H9 (cell line): ENCODE data around the gene LAMA3. TPM values are rescaled to one million over a fixed set of nuclear protein-coding genes. Genes with fewer than 3 reads are reported as not detected.

Experiments used
- DNase-seq: peaks from one replicate; pipeline ENCODE4 v3.0.0-alpha.2; 2017
- H2AFZ ChIP-seq: one replicate; pipeline ENCODE4 v1.6.1; 2013; ENCODE audit warnings: mild to moderate bottlenecking, low read length, control low read depth, moderate library complexity
- H2AK5ac ChIP-seq: 2 replicates; pipeline ENCODE4 v1.6.1; 2013; ENCODE audit warnings: low read length, control low read depth, mixed read lengths; ENCODE audit not compliant: insufficient read length
- H2BK120ac ChIP-seq: one replicate; pipeline ENCODE4 v1.6.1; 2013; ENCODE audit warnings: low read depth, mild to moderate bottlenecking, low read length, control low read depth, inconsistent platforms; ENCODE audit not compliant: poor library complexity, severe bottlenecking
- H2BK12ac ChIP-seq: 2 replicates; pipeline ENCODE4 v1.6.1; 2013; ENCODE audit warnings: low read length, control low read depth, mixed read lengths, low read depth; ENCODE audit not compliant: insufficient read length
- H2BK15ac ChIP-seq: 2 replicates; pipeline ENCODE4 v1.6.1; 2013; ENCODE audit warnings: low read depth, low read length, control low read depth
- H2BK20ac ChIP-seq: one replicate; pipeline ENCODE4 v1.6.1; 2013; ENCODE audit warnings: low read depth, mild to moderate bottlenecking, low read length, control low read depth, inconsistent platforms; ENCODE audit not compliant: poor library complexity, severe bottlenecking
- H2BK5ac ChIP-seq: 2 replicates; pipeline ENCODE4 v1.6.1; 2013; ENCODE audit warnings: low read length, control low read depth, mixed read lengths; ENCODE audit not compliant: insufficient read length
- H3K14ac ChIP-seq: 2 replicates; pipeline ENCODE4 v1.6.1; 2013; ENCODE audit warnings: low read length, control low read depth; ENCODE audit not compliant: insufficient read depth
- H3K18ac ChIP-seq: 2 replicates; pipeline ENCODE4 v1.6.1; 2013; ENCODE audit warnings: low read depth, mild to moderate bottlenecking, mixed read lengths, low read length, control low read depth; ENCODE audit not compliant: insufficient read length
- H3K23ac ChIP-seq: 2 replicates; pipeline ENCODE4 v1.6.1; 2013; ENCODE audit warnings: low read length, control low read depth, mixed read lengths, low read depth; ENCODE audit not compliant: insufficient read length
- H3K23me2 ChIP-seq: 2 replicates; pipeline ENCODE4 v1.6.1; 2013; ENCODE audit warnings: low read depth, mild to moderate bottlenecking, mixed read lengths, low read length, control low read depth; ENCODE audit not compliant: insufficient read length, poor library complexity, severe bottlenecking
- H3K27ac ChIP-seq: 2 replicates; pipeline ENCODE4 v1.5.1; 2013; ENCODE audit warnings: low read length, control low read depth, mixed read lengths, low read depth; ENCODE audit not compliant: insufficient read length
- H3K27me3 ChIP-seq: 2 replicates; pipeline ENCODE4 v1.6.1; 2013; ENCODE audit warnings: low read length, control low read depth, inconsistent platforms; ENCODE audit not compliant: insufficient read depth
- H3K4ac ChIP-seq: 2 replicates; pipeline ENCODE4 v1.6.1; 2013; ENCODE audit warnings: low read depth, mild to moderate bottlenecking, control low read depth, inconsistent platforms, low read length, moderate library complexity
- H3K4me1 ChIP-seq: 2 replicates; pipeline ENCODE4 v1.6.1; 2013; ENCODE audit warnings: low read length, control low read depth, inconsistent platforms; ENCODE audit not compliant: insufficient read depth
- H3K4me2 ChIP-seq: 2 replicates; pipeline ENCODE4 v1.6.1; 2013; ENCODE audit warnings: low read length, control low read depth, mixed read lengths; ENCODE audit not compliant: insufficient read length, insufficient read depth
- H3K56ac ChIP-seq: 2 replicates; pipeline ENCODE4 v1.6.1; 2013; ENCODE audit warnings: low read depth, mild to moderate bottlenecking, mixed read lengths, low read length, control low read depth; ENCODE audit not compliant: insufficient read length
- H3K79me1 ChIP-seq: 2 replicates; pipeline ENCODE4 v1.6.1; 2013; ENCODE audit warnings: low read depth, mild to moderate bottlenecking, moderate library complexity, low read length, control low read depth, inconsistent platforms; ENCODE audit not compliant: insufficient read depth, poor library complexity, severe bottlenecking
- H3K79me2 ChIP-seq: 2 replicates; pipeline ENCODE4 v1.6.1; 2013; ENCODE audit warnings: low read length, control low read depth, inconsistent platforms; ENCODE audit not compliant: insufficient read depth
- H3K9ac ChIP-seq: 2 replicates; pipeline ENCODE4 v1.6.1; 2013; ENCODE audit warnings: low read length, control low read depth, mixed read lengths; ENCODE audit not compliant: insufficient read length; ENCODE audit errors: extremely low read depth
- H3K9me3 ChIP-seq: one replicate; pipeline ENCODE4 v1.6.1; 2013; ENCODE audit warnings: low read depth, low read length, inconsistent platforms; ENCODE audit not compliant: control insufficient read depth
- H3T11ph ChIP-seq: one replicate; pipeline ENCODE4 v1.6.1; 2013; ENCODE audit warnings: mild to moderate bottlenecking, low read length, control low read depth, inconsistent platforms
- H4K20me1 ChIP-seq: one replicate; pipeline ENCODE4 v1.6.1; 2013; ENCODE audit not compliant: control insufficient read depth, insufficient read length, insufficient read depth
- H4K5ac ChIP-seq: 2 replicates; pipeline ENCODE4 v1.6.1; 2013; ENCODE audit warnings: low read depth, mild to moderate bottlenecking, mixed read lengths, low read length, control low read depth; ENCODE audit not compliant: insufficient read length
- H4K8ac ChIP-seq: replicated peaks from 2 replicates; pipeline ENCODE4 v1.6.1; 2013; ENCODE audit warnings: low read length, control low read depth, mixed read lengths, low read depth; ENCODE audit not compliant: insufficient read length
- H4K91ac ChIP-seq: 2 replicates; pipeline ENCODE4 v1.6.1; 2013; ENCODE audit warnings: low read depth, mild to moderate bottlenecking, moderate library complexity, mixed read lengths, low read length, control low read depth; ENCODE audit not compliant: insufficient read length
- H3K27ac Mint-ChIP-seq, 3 experiments: 2 replicates in 2 of 3; 3 replicates in 1 of 3; pipeline ENCODE4 v1.8.0; 2020 to 2021; ENCODE audit warnings: mixed read lengths in 3 of 3, mild to moderate bottlenecking in 1 of 3, moderate library complexity in 1 of 3
- H3K27me3 Mint-ChIP-seq: 2 replicates; pipeline ENCODE4 v1.8.0; 2021; ENCODE audit warnings: low read depth, mild to moderate bottlenecking, moderate library complexity, mixed read lengths
- H3K36me3 Mint-ChIP-seq, 3 experiments: 2 replicates in 2 of 3; 3 replicates in 1 of 3; pipeline ENCODE4 v1.8.0; 2020 to 2021; ENCODE audit warnings: low read depth in 3 of 3, mixed read lengths in 3 of 3; ENCODE audit not compliant: insufficient read depth in 1 of 3
- H3K4me1 Mint-ChIP-seq, 2 experiments: 2 replicates each; pipeline ENCODE4 v1.8.0; 2020; ENCODE audit warnings: mixed read lengths in 2 of 2
- H3K4me3 Mint-ChIP-seq, 2 experiments: 2 replicates in 1 of 2; 3 replicates in 1 of 2; pipeline ENCODE4 v1.8.0; 2020 to 2021; ENCODE audit warnings: mild to moderate bottlenecking in 2 of 2, mixed read lengths in 2 of 2, moderate library complexity in 1 of 2
- H3K9me3 Mint-ChIP-seq, 2 experiments: 2 replicates in 1 of 2; 3 replicates in 1 of 2; pipeline ENCODE4 v1.8.0; 2020; ENCODE audit warnings: mild to moderate bottlenecking in 2 of 2, mixed read lengths in 2 of 2, moderate library complexity in 1 of 2
- WGBS: extraction: QIAGEN DNeasy Blood & Tissue Kit; methylation state at CpG from one replicate; pipeline ENCODE4 v1.1.7; 2013; ENCODE audit warnings: missing lambda C conversion rate, low lambda C conversion rate, mixed read lengths; ENCODE audit not compliant: insufficient read length; ENCODE audit errors: extremely low coverage; 5-methylcytosine and 5-hydroxymethylcytosine counted together
- total RNA-seq: library from RNA; stranded (reverse); gene quantifications from 2 replicates; pipeline ENCODE4 v1.2.1, GENCODE V29; 2021
- TF ChIP-seq, protein P1 (sequence below): fragments of 200-600 bp; sonication (generic); conservative IDR thresholded peaks from 3 replicates; pipeline ENCODE4 v1.8.0; 2021; ENCODE audit warnings: antibody characterized with exemption, mild to moderate bottlenecking

Gene LAMA3
- total RNA-seq, 1 experiment from 2014 or later = 0.33 TPM

GRCh38 chr18:23828426-23828825, 139.2 kb downstream of the LAMA3 start:
- H2BK12ac ChIP-seq = no peak overlapping the region
- H3K4me1 ChIP-seq = no peaks in the 10 kb centered on the region
- H3K18ac ChIP-seq = no peak overlapping the region
- no peak overlapping the region for H3K4ac ChIP-seq
- TF ChIP-seq, protein P1, sequence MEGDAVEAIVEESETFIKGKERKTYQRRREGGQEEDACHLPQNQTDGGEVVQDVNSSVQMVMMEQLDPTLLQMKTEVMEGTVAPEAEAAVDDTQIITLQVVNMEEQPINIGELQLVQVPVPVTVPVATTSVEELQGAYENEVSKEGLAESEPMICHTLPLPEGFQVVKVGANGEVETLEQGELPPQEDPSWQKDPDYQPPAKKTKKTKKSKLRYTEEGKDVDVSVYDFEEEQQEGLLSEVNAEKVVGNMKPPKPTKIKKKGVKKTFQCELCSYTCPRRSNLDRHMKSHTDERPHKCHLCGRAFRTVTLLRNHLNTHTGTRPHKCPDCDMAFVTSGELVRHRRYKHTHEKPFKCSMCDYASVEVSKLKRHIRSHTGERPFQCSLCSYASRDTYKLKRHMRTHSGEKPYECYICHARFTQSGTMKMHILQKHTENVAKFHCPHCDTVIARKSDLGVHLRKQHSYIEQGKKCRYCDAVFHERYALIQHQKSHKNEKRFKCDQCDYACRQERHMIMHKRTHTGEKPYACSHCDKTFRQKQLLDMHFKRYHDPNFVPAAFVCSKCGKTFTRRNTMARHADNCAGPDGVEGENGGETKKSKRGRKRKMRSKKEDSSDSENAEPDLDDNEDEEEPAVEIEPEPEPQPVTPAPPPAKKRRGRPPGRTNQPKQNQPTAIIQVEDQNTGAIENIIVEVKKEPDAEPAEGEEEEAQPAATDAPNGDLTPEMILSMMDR = no peak
- no peak overlapping the region for H3K9ac ChIP-seq
- H3K36me3 Mint-ChIP-seq = no peaks in the 10 kb centered on the region
- no peak overlapping the region for H3K27ac Mint-ChIP-seq
- peaks cover under 1 to 3% of the 10 kb centered on the region in 2 experiments; a peak in 3 of 4 replicates for H3K4me1 Mint-ChIP-seq
- H3K23me2 ChIP-seq = no peaks in the 10 kb centered on the region
- H2BK5ac ChIP-seq = no peak overlapping the region
- no peaks in the 10 kb centered on the region for H3K27me3 Mint-ChIP-seq
- no peak overlapping the region for H3K4me3 Mint-ChIP-seq
- no peak overlapping the region for H2AK5ac ChIP-seq
- no peaks in the 10 kb centered on the region for H3K79me1 ChIP-seq
- no peaks in the 10 kb centered on the region for H3K79me2 ChIP-seq
- no peak overlapping the region for H2BK120ac ChIP-seq
- no peak overlapping the region for H2AFZ ChIP-seq
- WGBS = no CpG with 5 or more reads among the region's 3 CpGs
- H3K4me2 ChIP-seq = no peak overlapping the region
- no peak overlapping the region for H3T11ph ChIP-seq
- no peak overlapping the region for H3K56ac ChIP-seq
- no peak overlapping the region for H4K91ac ChIP-seq
- no peaks in the 10 kb centered on the region for H4K20me1 ChIP-seq
- H2BK20ac ChIP-seq = no peak overlapping the region
- no peaks in the 10 kb centered on the region for H3K27me3 ChIP-seq
- DNase-seq = no peak
- no peaks in the 10 kb centered on the region for H3K9me3 Mint-ChIP-seq
- H4K8ac ChIP-seq = no peak overlapping the region
- H3K27ac ChIP-seq = no peak overlapping the region
- no peak overlapping the region for H2BK15ac ChIP-seq
- no peak overlapping the region for H3K23ac ChIP-seq
- H4K5ac ChIP-seq = no peak overlapping the region
- H3K14ac ChIP-seq = no peak overlapping the region
- no peaks in the 10 kb centered on the region for H3K9me3 ChIP-seq
